Measurements from ENCODE around the gene RIN3.

The RIN3 gene

GRCh38 chr14:92716131-92716530 lies 202.6 kb downstream of the RIN3 start:
- no peak for DNase-seq (ENCODE audit: low read depth)
- H3K4me3 ChIP-seq (ENCODE audit: low read depth, low read length), result no peak overlapping the region
- TF ChIP-seq MYC (IDR thresholded peaks at IDR 0.05; ENCODE audit: low read depth, low read length) (no peak), POLR2A (IDR thresholded peaks at IDR 0.05; ENCODE audit: extremely low read depth, insufficient read length) (no peak)
- TF ChIP-seq, protein P1, sequence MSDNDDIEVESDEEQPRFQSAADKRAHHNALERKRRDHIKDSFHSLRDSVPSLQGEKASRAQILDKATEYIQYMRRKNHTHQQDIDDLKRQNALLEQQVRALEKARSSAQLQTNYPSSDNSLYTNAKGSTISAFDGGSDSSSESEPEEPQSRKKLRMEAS (IDR thresholded peaks at IDR 0.05; ENCODE audit: low read depth, low read length), result no peak
- TF ChIP-seq, protein P2, sequence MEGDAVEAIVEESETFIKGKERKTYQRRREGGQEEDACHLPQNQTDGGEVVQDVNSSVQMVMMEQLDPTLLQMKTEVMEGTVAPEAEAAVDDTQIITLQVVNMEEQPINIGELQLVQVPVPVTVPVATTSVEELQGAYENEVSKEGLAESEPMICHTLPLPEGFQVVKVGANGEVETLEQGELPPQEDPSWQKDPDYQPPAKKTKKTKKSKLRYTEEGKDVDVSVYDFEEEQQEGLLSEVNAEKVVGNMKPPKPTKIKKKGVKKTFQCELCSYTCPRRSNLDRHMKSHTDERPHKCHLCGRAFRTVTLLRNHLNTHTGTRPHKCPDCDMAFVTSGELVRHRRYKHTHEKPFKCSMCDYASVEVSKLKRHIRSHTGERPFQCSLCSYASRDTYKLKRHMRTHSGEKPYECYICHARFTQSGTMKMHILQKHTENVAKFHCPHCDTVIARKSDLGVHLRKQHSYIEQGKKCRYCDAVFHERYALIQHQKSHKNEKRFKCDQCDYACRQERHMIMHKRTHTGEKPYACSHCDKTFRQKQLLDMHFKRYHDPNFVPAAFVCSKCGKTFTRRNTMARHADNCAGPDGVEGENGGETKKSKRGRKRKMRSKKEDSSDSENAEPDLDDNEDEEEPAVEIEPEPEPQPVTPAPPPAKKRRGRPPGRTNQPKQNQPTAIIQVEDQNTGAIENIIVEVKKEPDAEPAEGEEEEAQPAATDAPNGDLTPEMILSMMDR (IDR thresholded peaks at IDR 0.05; ENCODE audit: low read depth, low read length), result no peak

DNA sequence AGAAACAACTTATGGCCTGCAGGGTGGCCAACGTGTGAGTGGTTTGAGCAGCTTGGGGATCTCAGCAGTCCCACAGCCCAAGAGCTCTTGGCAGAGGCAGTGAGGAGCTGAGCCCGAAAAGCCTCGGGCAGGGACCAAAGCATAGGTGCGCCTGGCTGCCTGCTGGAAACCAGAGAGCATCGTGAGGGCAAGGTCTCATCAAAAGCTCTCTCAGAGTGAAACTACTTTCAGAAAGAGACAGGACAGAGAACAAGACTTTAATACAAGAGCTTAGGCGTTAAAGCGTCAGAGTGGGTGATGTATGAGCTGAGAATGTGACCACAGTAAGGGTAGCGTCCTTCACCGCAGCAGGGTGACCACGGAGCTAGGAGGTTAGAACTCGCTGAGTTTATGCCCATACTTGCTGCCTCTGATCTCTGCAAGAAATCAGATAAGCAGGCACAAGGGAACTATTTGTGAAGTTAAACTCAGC lies 204.0 kb downstream of the RIN3 start:
- TF ChIP-seq, protein P2 (IDR thresholded peaks at IDR 0.05; ENCODE audit: low read depth, low read length), result no peak
- TF ChIP-seq POLR2A (IDR thresholded peaks at IDR 0.05; ENCODE audit: extremely low read depth, insufficient read length), result no peak
- TF ChIP-seq, protein P1 (IDR thresholded peaks at IDR 0.05; ENCODE audit: low read depth, low read length), result no peak
- TF ChIP-seq MYC (IDR thresholded peaks at IDR 0.05; ENCODE audit: low read depth, low read length), result no peak
- H3K4me3 ChIP-seq (ENCODE audit: low read depth, low read length), result no peak overlapping the region
- DNase-seq (ENCODE audit: low read depth), result no peak

DNA sequence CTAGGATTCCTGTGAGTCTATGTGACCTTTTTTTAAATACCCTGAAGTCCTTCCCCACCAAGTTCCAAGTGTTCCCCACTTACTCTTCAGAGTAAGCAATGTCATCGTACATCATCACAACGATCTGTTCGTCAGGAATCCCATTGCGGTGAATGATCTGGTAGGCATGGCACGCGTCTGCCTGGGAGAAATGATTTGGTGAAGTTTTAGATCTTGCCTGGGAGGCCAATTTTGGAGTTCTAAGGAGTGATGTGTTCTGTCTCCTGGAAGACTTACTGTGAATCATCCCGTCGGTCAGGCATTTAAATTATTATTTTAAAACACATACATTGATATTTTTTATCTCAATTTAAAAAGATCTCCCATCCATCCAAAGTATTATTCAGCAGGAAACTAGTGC lies 205.1 kb downstream of the RIN3 start:
- no peak for TF ChIP-seq POLR2A (IDR thresholded peaks at IDR 0.05; ENCODE audit: extremely low read depth, insufficient read length)
- TF ChIP-seq, protein P2 (IDR thresholded peaks at IDR 0.05; ENCODE audit: low read depth, low read length), result no peak
- TF ChIP-seq MYC (IDR thresholded peaks at IDR 0.05; ENCODE audit: low read depth, low read length), result no peak
- TF ChIP-seq, protein P1 (IDR thresholded peaks at IDR 0.05; ENCODE audit: low read depth, low read length), result no peak
- DNase-seq (ENCODE audit: low read depth), result no peak
- H3K4me3 ChIP-seq (ENCODE audit: low read depth, low read length), result no peak overlapping the region

GRCh38 chr14:92719421-92719820 lies 205.8 kb downstream of the RIN3 start:
- TF ChIP-seq, protein P2 (IDR thresholded peaks at IDR 0.05; ENCODE audit: low read depth, low read length), result no peak
- TF ChIP-seq POLR2A (IDR thresholded peaks at IDR 0.05; ENCODE audit: extremely low read depth, insufficient read length) (no peak), MYC (IDR thresholded peaks at IDR 0.05; ENCODE audit: low read depth, low read length) (no peak)
- TF ChIP-seq, protein P1 (IDR thresholded peaks at IDR 0.05; ENCODE audit: low read depth, low read length), result no peak
- H3K4me3 ChIP-seq (ENCODE audit: low read depth, low read length), result no peak overlapping the region
- DNase-seq (ENCODE audit: low read depth), result no peak

GRCh38 chr14:92719890-92720323 lies 206.3 kb downstream of the RIN3 start:
- DNase-seq (ENCODE audit: low read depth), result no peak
- H3K4me3 ChIP-seq (ENCODE audit: low read depth, low read length), result no peak overlapping the region
- TF ChIP-seq MYC (IDR thresholded peaks at IDR 0.05; ENCODE audit: low read depth, low read length) (no peak), POLR2A (IDR thresholded peaks at IDR 0.05; ENCODE audit: extremely low read depth, insufficient read length) (no peak)
- TF ChIP-seq, protein P2 (IDR thresholded peaks at IDR 0.05; ENCODE audit: low read depth, low read length), result no peak
- TF ChIP-seq, protein P1 (IDR thresholded peaks at IDR 0.05; ENCODE audit: low read depth, low read length), result no peak

Measured in NB4 (cell line).